HepG2 (cell line): ENCODE data around the gene SEMA4C. TPM values are rescaled to one million over a fixed set of nuclear protein-coding genes. Genes with fewer than 3 reads are reported as not detected.

Source experiments
- ATAC-seq: fragments of 200-7000 bp; cut with Tn5 transposase; 3 replicates; pipeline ENCODE4 v1.9.1; 2020; ENCODE audit warnings: mild to moderate bottlenecking, moderate library complexity
- BruUV-seq: library from RNA; stranded (reverse); fragments of 400-500 nt; replicated peaks from 2 replicates; lab custom pipeline; 2021; lab: Mats Ljungman, UMichigan
- CTCF ChIA-PET: fragments of 300-600 bp; formaldehyde crosslinking; extraction: SDS; loops from one replicate; lab custom pipeline; 2021; ENCODE audit warnings: low total read pairs, inconsistent platforms, low intra/inter-chr PET ratio; lab: Yijun Ruan, JAX
- POLR2A ChIA-PET: fragments of 350-600 bp; sonication (Branson Sonifier 250); formaldehyde crosslinking; loops from one replicate; lab custom pipeline; 2020; ENCODE audit warnings: antibody characterized with exemption, inconsistent platforms; lab: Yijun Ruan, JAX
- DNase-seq: peaks from one replicate; pipeline ENCODE4 v3.0.0-alpha.2; 2015; ENCODE audit warnings: low spot score
- FAIRE-seq: peaks from 3 replicates; lab custom pipeline; 2011; peaks lifted over from hg19 to GRCh38; lab: Jason Lieb, UNC
- H2AFZ ChIP-seq: one replicate; pipeline ENCODE4 v1.6.1; 2011; ENCODE audit warnings: low read length, inconsistent platforms
- H3K27ac ChIP-seq: fragments of 300-600 bp; 3 replicates; pipeline ENCODE4 v1.8.0; 2011; ENCODE audit warnings: mixed run types, mild to moderate bottlenecking, mixed read lengths, low read length, inconsistent platforms; ENCODE audit not compliant: insufficient read depth; ENCODE audit errors: extremely low read length
- H3K27me3 ChIP-seq, 2 experiments: fragments of 200-600 bp in 1 of 2; 2 replicates in 1 of 2; 3 replicates in 1 of 2; pipeline versions ENCODE4 v1.6.0 to v1.8.0; 2011; ENCODE audit warnings: low read length in 2 of 2, mild to moderate bottlenecking in 2 of 2, moderate library complexity in 2 of 2, inconsistent platforms in 1 of 2; ENCODE audit not compliant: insufficient read depth in 2 of 2, control insufficient read depth in 1 of 2
- H3K36me3 ChIP-seq, 2 experiments: fragments of 200-600 bp in 1 of 2; replicated peaks in 1 of 2; 2 replicates in 1 of 2; 3 replicates in 1 of 2; pipeline versions ENCODE4 v1.5.1 to v1.8.0; 2011; ENCODE audit warnings: low read length in 2 of 2, inconsistent platforms in 1 of 2; ENCODE audit not compliant: insufficient read depth in 2 of 2, control insufficient read depth in 1 of 2
- H3K4me1 ChIP-seq: 2 replicates; pipeline ENCODE4 v1.5.1; 2012; ENCODE audit warnings: low read length, inconsistent platforms; ENCODE audit not compliant: insufficient read depth
- H3K4me2 ChIP-seq: 2 replicates; pipeline ENCODE4 v1.6.0; 2011; ENCODE audit warnings: low read depth, low read length, inconsistent platforms
- H3K4me3 ChIP-seq, 3 experiments: fragments of 200-600 bp in 1 of 3; sonication (generic), shearing (Covaris generic) in 1 of 3; replicated peaks in 1 of 3; 2 replicates each; pipeline ENCODE4 v1.5.1; 2011 to 2016; ENCODE audit warnings: low read length in 3 of 3, inconsistent platforms in 2 of 3, low read depth in 2 of 3, mild to moderate bottlenecking in 2 of 3, control low read depth in 1 of 3, mixed read lengths in 1 of 3; ENCODE audit not compliant: insufficient read depth in 1 of 3
- H3K79me2 ChIP-seq: one replicate; pipeline ENCODE4 v1.6.1; 2011; ENCODE audit warnings: low read length, inconsistent platforms; ENCODE audit not compliant: insufficient read depth
- H3K9ac ChIP-seq: 2 replicates; pipeline ENCODE4 v1.6.0; 2011; ENCODE audit warnings: mild to moderate bottlenecking, low read depth, low read length, inconsistent platforms; ENCODE audit not compliant: insufficient read depth
- H3K9me3 ChIP-seq: 2 replicates; pipeline ENCODE4 v1.5.1; 2012; ENCODE audit warnings: mild to moderate bottlenecking, low read length
- H4K20me1 ChIP-seq: 2 replicates; pipeline ENCODE4 v1.6.0; 2011; ENCODE audit warnings: inconsistent platforms, mild to moderate bottlenecking, low read length, moderate library complexity; ENCODE audit not compliant: insufficient read depth
- AGO2 ChIP-seq: fragments of 200-400 bp; formaldehyde crosslinking; optimal IDR thresholded peaks from 2 replicates; pipeline ENCODE3; 2017; ENCODE audit warnings: mild to moderate bottlenecking, low read depth, low read length, moderate library complexity
- NFKB2 ChIP-seq: sonication (generic); formaldehyde crosslinking; IDR thresholded peaks from 2 replicates; pipeline ENCODE4 v1.4.0; 2020; ENCODE audit warnings: missing genetic modification reagents, borderline replicate concordance
- POLR2A ChIP-seq, 2 experiments: IDR thresholded peaks; 2 replicates each; pipeline ENCODE4 v1.6.1; 2011; ENCODE audit warnings: low read depth in 2 of 2, low read length in 2 of 2, mild to moderate bottlenecking in 1 of 2, moderate library complexity in 1 of 2; ENCODE audit not compliant: insufficient read depth in 1 of 2
- POLR2G ChIP-seq: fragments of 200-400 bp; formaldehyde crosslinking; IDR thresholded peaks from 2 replicates; pipeline ENCODE4 v1.6.1; 2018; ENCODE audit warnings: mild to moderate bottlenecking, low read depth, low read length, moderate library complexity
- RBM22 ChIP-seq: fragments of 200-400 bp; formaldehyde crosslinking; optimal IDR thresholded peaks from 2 replicates; pipeline ENCODE3; 2017; ENCODE audit warnings: mild to moderate bottlenecking, low read length, moderate library complexity
- ZNF501 ChIP-seq: sonication (generic); formaldehyde crosslinking; IDR thresholded peaks from 2 replicates; pipeline ENCODE4 v1.5.1; 2020; ENCODE audit warnings: mild to moderate bottlenecking, moderate library complexity, missing genetic modification reagents
- WGBS: methylation state at CpG from one replicate; pipeline ENCODE4 v1.1.6; 2017; ENCODE audit warnings: low lambda C conversion rate; 5-methylcytosine and 5-hydroxymethylcytosine counted together
- in situ Hi-C: cut with HindIII; loops from 2 replicates; pipeline ENCODE4 v1.10.0; 2017; ENCODE audit warnings: low pct_unique_long_range_greater_than_20kb; ENCODE audit not compliant: extremely low pct_ligation_motif_present
- intact Hi-C: fragments of 100-400 bp; cut with micrococcal nuclease; formaldehyde crosslinking; loops from one replicate; pipeline ENCODE4 v1.10.0; 2022; ENCODE audit not compliant: unreplicated experiment
- polyA plus RNA-seq, 8 experiments: library from polyadenylated mRNA; depleted of rRNA in 3 of 8; stranded (reverse) in 7 of 8; unstranded in 1 of 8; fragments of >200 nt; fragmentation: Illumina TruSeq in 4 of 8; extraction: Trizol in 4 of 8; gene quantifications; 2 replicates each; pipeline versions ENCODE4 v1.2.1 to v1.2.3, GENCODE V29; 2011 to 2016; ENCODE audit warnings: low read depth in 4 of 8, missing spikeins in 1 of 8, mixed read lengths in 1 of 8; ENCODE audit not compliant: insufficient read depth in 1 of 8
- total RNA-seq, 5 experiments: library from RNA; depleted of rRNA; stranded (reverse); fragments of >200 nt; fragmentation: Illumina TruSeq; extraction: Trizol; gene quantifications; 2 replicates each; pipeline ENCODE4 v1.2.3, GENCODE V29; 2016; ENCODE audit warnings: low read depth in 1 of 5
- TF ChIP-seq, protein P1 (sequence below): sonication (generic); formaldehyde crosslinking; IDR thresholded peaks from 2 replicates; pipeline ENCODE4 v1.8.1; 2023; ENCODE audit warnings: mild to moderate bottlenecking, inconsistent platforms, moderate library complexity, missing genetic modification reagents, borderline replicate concordance
- TF ChIP-seq, protein P2 (sequence below): sonication (generic); formaldehyde crosslinking; IDR thresholded peaks from 2 replicates; pipeline ENCODE4 v1.8.0; 2022; ENCODE audit warnings: mild to moderate bottlenecking, missing genetic modification reagents, moderate library complexity

The SEMA4C gene
- total and polyA plus RNA-seq, 2 of the 13 experiments (the other 11 are each of a cell fraction or from before 2014, with no cell fraction given), result 25.9 to 46.6 TPM

DNA sequence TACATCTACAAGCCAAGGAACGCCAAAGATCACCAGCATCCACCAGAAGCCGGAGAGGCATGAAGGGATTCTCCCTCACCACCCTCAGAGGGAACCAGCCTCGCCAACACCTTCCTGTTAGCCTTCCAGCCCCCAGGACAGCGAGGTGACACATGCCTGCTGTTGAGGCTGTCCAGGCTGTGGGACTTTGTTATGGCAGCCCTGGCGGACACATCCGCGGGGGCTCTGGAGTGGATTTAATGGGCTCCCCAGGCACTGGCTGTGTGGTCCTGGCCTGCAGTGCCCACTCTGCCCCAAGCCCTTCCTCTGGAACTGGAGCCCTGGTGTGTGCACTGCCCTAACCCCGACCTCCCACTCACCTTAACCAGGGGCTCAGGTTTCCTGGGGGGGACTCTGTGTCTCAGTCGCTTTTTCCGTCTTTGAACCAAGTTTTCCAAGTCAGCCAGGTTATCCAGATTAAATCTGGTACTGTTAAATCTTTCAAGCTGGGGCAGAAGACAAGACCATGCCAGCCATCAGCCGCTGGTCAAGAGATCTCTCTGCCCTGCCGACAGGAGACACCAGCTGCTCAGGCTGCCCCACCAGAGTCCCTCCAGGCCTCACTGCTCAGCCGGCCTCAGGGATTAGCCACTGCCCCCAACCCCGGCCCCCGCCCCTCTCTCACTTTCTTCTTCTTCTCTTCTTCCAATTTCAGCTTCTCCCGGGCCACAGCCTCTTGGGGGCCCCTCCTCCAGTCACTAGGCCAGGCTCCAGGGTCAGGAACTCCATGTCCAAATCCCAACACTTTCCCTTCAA is 28.0 kb downstream of the SEMA4C start:
- H3K9me3 ChIP-seq, result no peaks in the 10 kb centered on the region
- in situ Hi-C loops, result no loop called here
- DNase-seq, result no peak
- TF ChIP-seq POLR2G, result peak; percentile 57; the same call in 1 of the 2 replicates
- TF ChIP-seq POLR2A (IDR thresholded peaks at IDR 0.05; ENCODE audit: insufficient read depth in 1 of 2, low read depth in 2 of 2, low read length in 2 of 2), result peak; percentile 25 to 49; a peak in 1 of 4 replicates
- no peak for TF ChIP-seq ZNF501
- TF ChIP-seq, protein P1, sequence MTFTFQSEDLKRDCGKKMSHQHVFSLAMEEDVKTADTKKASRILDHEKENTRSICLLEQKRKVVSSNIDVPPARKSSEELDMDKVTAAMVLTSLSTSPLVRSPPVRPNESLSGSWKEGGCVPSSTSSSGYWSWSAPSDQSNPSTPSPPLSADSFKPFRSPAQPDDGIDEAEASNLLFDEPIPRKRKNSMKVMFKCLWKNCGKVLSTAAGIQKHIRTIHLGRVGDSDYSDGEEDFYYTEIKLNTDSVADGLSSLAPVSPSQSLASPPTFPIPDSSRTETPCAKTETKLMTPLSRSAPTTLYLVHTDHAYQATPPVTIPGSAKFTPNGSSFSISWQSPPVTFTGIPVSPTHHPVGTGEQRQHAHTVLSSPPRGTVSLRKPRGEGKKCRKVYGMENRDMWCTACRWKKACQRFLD (CRISPR knock-in tag), result no peak
- peak; percentile 16; the same call in 1 of the 2 replicates for TF ChIP-seq NFKB2
- peak; percentile 71 for TF ChIP-seq AGO2
- TF ChIP-seq, protein P2, sequence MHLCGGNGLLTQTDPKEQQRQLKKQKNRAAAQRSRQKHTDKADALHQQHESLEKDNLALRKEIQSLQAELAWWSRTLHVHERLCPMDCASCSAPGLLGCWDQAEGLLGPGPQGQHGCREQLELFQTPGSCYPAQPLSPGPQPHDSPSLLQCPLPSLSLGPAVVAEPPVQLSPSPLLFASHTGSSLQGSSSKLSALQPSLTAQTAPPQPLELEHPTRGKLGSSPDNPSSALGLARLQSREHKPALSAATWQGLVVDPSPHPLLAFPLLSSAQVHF (CRISPR knock-in tag), result 0 out of 2 replicates have a peak, but pooled peaks have one; percentile 40
- TF ChIP-seq RBM22, result peak; percentile 55
- TF ChIP-seq, all 625 proteins: peak for 6
- CTCF ChIA-PET, result no interaction called here
- no TSS peak for BruUV-seq
- intact Hi-C loops, result no loop called here
- H3K4me3 ChIP-seq, result no peak overlapping the region
- no peak overlapping the region for H3K4me2 ChIP-seq
- H3K36me3 ChIP-seq, result peaks cover 3% of the 10 kb centered on the region in 2 experiments; a peak in 4 of 5 replicates
- no peaks in the 10 kb centered on the region for H3K79me2 ChIP-seq
- FAIRE-seq, result no peak
- H2AFZ ChIP-seq, result no peak overlapping the region
- no peak overlapping the region for H3K27ac ChIP-seq
- no peaks in the 10 kb centered on the region for H4K20me1 ChIP-seq
- H3K9ac ChIP-seq, result no peak overlapping the region
- no peaks in the 10 kb centered on the region for H3K27me3 ChIP-seq
- ATAC-seq, result peak; percentile 3; the same call in 2 of the 3 replicates
- POLR2A ChIA-PET, result interaction anchor here (0.8 to 1.3 kb wide), 6 partner anchors 10 to 27 kb away, joined by 3 to 4 read pairs (median 3); no protein-coding TSS in a partner anchor
- 92% methylated on average over 11 of the region's 16 CpGs for WGBS
- H3K4me1 ChIP-seq, result no peaks in the 10 kb centered on the region
